Measurements from ENCODE around the gene ARHGAP25.
"Not testable (repeated sequence)": the region's sequence is repeated elsewhere in the genome, so short reads cannot be mapped to it uniquely, and the experiment has no call there.

ARHGAP25 gene

GRCh38 chr2:68791914-68792313 is 57.3 kb downstream of the ARHGAP25 start:
- TF ChIP-seq GATA1 (IDR thresholded peaks at IDR 0.05; ENCODE audit: low read depth, low read length) (no peak), POLR2A (IDR thresholded peaks at IDR 0.05; ENCODE audit: low read length) (no peak)
- no peak for DNase-seq

DNA sequence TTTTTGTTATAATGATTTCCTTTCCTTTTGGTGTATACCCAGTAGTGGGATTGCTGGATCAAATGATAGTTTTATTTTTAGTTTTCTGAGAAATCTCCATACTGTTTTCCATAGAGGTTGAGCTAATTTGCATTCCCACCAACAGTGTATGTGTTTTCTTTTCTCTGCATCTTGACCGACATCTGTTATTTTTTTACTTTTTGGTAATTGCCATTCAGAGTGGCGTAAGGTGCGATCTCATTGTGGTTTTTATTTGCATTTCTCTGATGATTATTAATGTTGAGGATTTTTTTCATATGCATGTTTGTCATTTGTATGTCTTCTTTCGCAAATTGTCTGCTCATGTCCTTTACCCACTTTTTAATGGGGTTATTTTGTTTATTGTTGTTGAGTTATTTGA is 58.1 kb downstream of the ARHGAP25 start:
- TF ChIP-seq GATA1 (IDR thresholded peaks at IDR 0.05; ENCODE audit: low read depth, low read length) (no peak), POLR2A (IDR thresholded peaks at IDR 0.05; ENCODE audit: low read length) (no peak)
- DNase-seq: no peak

GRCh38 chr2:68796295-68796905 is 61.8 kb downstream of the ARHGAP25 start:
- TF ChIP-seq POLR2A (IDR thresholded peaks at IDR 0.05; ENCODE audit: low read length): no peak
- TF ChIP-seq GATA1 (IDR thresholded peaks at IDR 0.05; ENCODE audit: low read depth, low read length): no peak
- no peak for DNase-seq

- DNase-seq: no peak
- TF ChIP-seq GATA1 (IDR thresholded peaks at IDR 0.05; ENCODE audit: low read depth, low read length) (no peak), POLR2A (IDR thresholded peaks at IDR 0.05; ENCODE audit: low read length) (no peak)
Observed at GRCh38 chr2:68798569-68798968, 64.0 kb downstream of the ARHGAP25 start.

GRCh38 chr2:68799140-68800026 is 64.8 kb downstream of the ARHGAP25 start:
- TF ChIP-seq GATA1 (IDR thresholded peaks at IDR 0.05; ENCODE audit: low read depth, low read length) (no peak), POLR2A (IDR thresholded peaks at IDR 0.05; ENCODE audit: low read length) (no peak)
- DNase-seq: no peak

GRCh38 chr2:68800027-68800401 is 65.4 kb downstream of the ARHGAP25 start:
- no peak for DNase-seq
- TF ChIP-seq GATA1 (IDR thresholded peaks at IDR 0.05; ENCODE audit: low read depth, low read length) (no peak), POLR2A (IDR thresholded peaks at IDR 0.05; ENCODE audit: low read length) (no peak)

GRCh38 chr2:68800517-68800916 is 65.9 kb downstream of the ARHGAP25 start:
- TF ChIP-seq GATA1 (IDR thresholded peaks at IDR 0.05; ENCODE audit: low read depth, low read length) (no peak), POLR2A (IDR thresholded peaks at IDR 0.05; ENCODE audit: low read length) (no peak)
- DNase-seq: no peak

GRCh38 chr2:68802161-68802560 is 67.5 kb downstream of the ARHGAP25 start:
- not testable (repeated sequence) for DNase-seq

DNA sequence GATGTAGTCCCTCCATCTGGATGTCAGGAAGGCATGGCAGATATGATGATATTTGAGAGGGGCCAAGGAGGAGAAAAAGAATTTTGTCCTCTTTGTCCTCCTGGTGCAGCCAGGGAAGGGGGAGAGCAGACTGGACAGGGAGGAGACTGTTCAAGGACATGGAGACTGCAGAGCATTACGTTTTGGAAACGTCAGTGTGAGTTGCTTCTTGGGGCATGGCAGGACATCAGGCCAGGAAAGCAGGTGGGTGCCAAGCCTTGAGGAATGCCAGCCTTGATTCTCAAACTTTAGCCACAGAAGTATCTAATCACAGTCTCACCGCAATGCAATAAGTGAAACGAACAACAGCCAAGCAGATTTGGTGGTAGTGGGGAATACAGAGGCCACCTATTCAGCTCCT is 70.4 kb downstream of the ARHGAP25 start:
- no peak for DNase-seq

DNA sequence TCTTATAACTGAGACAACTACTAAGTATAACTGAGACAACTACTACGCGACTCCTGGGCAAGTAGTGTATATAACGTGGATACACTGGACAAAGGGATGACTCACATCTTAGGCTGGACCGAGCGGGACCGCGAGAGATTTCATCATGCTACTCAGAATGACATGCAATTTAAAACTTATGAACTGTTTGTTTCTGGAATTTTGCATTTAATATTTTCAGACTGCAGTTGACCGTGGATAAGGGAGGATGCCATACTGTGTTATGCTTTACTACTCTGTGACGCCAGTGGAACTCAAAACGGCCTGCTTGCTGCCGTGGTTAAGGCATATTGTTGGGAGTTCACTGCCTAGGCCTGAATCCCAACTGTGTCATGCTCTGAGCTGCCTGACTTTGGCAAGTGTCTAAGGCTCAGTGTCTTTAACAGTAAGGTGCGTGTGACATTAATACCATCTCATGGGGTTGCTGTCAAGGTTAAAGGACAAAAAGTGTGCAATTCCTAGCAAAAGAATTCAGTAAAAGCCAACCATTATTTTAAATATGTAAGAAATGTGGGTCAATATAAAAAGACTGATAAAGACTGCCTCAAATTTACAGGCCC is 72.0 kb downstream of the ARHGAP25 start:
- TF ChIP-seq POLR2A (IDR thresholded peaks at IDR 0.05; ENCODE audit: low read length) (no peak), GATA1 (IDR thresholded peaks at IDR 0.05; ENCODE audit: low read depth, low read length) (no peak)
- no peak for DNase-seq

More for the DNA sequence above, 70.4 kb downstream of the ARHGAP25 start:
- TF ChIP-seq GATA1 (IDR thresholded peaks at IDR 0.05; ENCODE audit: low read depth, low read length) (no peak), POLR2A (IDR thresholded peaks at IDR 0.05; ENCODE audit: low read length) (no peak)

DNA sequence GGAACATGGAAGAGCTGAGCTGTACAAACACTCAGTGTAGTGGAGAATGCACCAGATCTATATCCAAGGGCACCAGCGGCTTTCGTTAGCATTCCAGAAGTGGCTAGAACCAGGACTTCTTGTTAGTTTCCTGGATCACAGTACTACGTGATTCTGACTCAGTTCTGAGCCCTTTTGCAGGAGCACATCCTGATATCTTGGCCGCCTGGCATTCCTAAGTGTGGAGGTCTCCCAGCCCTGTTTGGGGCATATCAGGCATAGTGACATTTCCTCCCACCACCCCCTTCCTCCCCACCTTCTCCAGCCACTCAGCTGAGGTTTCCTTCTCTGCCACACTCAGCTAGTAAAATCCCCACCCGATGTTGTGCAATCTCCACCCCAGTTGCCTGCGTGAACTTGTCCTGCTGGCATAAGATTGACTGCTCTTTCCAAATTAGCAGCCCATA is 73.2 kb downstream of the ARHGAP25 start:
- TF ChIP-seq GATA1 (IDR thresholded peaks at IDR 0.05; ENCODE audit: low read depth, low read length): no peak
- TF ChIP-seq POLR2A (IDR thresholded peaks at IDR 0.05; ENCODE audit: low read length): no peak
- no peak for DNase-seq

DNA sequence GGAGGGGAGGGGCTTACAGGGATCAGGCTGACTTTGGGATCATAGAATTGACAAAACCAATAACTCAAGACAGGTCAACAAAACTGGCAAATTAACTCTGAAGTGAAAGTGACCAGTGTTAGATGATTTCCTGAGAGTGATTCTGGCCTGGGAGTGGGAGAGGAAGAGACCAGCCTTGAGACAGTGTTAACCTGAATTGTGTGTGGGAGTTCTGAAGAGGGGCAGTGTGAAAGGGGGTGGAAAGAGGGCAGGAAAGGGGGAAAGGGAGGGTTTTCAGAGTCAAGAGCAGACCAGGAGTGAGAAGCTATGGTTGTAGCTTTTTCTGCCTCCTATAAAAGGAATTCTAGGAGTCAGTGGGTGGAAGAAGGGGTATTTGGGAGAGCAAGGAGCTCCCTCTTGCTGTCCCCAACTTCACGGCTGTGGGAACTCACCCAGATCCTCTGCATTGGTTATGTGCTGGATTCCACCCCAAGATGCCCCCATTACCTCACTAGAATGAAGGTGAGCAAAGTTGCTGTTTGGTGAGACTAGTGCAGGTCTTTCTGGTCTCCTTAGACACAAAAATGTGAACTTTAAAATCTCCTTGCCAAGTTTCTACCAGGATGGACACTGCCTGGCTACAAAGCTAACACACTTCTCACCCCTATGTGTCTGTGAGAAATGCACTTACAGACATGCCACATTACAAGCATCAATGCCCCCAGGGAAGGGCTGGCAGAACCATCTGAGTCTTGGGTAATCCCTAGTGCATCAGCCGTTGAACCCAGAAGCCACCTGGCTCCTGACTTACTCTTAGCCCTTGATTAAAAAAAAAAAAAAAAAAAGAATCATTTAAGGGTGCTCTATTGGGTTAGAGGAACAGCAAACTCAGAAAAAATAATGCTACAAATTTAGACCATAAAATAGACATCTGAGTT is 75.0 kb downstream of the ARHGAP25 start:
- DNase-seq: no peak
- TF ChIP-seq GATA1 (IDR thresholded peaks at IDR 0.05; ENCODE audit: low read depth, low read length) (no peak), POLR2A (IDR thresholded peaks at IDR 0.05; ENCODE audit: low read length) (no peak)

DNA sequence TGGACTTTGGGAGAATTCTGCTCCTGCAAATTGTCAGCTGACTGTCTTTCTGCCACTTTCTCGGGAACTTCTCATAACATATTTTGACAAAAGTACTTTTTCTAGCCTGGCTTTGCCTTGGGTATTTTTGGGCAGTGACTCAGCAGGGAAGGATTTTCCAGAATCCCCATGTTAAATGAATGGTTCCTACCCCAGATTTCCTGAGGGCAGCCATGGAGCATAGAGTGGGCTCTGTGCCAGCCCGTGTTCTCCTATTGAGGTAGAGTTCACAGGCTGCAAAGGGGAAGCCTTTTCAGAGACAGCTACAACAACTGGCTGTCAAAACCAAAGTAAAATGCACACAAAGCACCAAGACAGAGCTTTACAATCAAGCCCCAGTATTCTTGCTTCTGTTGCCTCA is 76.8 kb downstream of the ARHGAP25 start:
- TF ChIP-seq POLR2A (IDR thresholded peaks at IDR 0.05; ENCODE audit: low read length) (no peak), GATA1 (IDR thresholded peaks at IDR 0.05; ENCODE audit: low read depth, low read length) (no peak)
- no peak for DNase-seq

DNA sequence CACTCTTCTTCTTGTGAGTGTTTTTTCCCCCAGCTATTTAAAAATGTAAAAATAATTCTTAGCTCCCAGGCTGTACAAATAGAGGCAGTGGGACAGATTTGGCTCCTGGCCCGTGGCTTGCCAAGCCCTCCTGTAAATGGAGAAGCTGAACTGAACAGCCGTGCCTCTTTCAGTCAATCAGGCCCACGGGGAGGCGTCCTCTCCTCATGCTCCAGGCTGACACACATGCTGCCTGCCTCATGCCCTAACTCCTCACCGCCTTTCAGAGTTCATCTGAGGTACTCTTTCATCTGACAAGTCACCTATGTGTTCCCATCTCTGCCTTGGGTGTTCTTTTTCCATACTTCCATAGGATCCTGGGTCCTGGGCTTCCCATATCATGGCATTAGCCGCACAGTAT is 77.6 kb downstream of the ARHGAP25 start:
- DNase-seq: no peak
- no peak for TF ChIP-seq GATA1 (IDR thresholded peaks at IDR 0.05; ENCODE audit: low read depth, low read length)
- no peak for TF ChIP-seq POLR2A (IDR thresholded peaks at IDR 0.05; ENCODE audit: low read length)

All from erythroblast (primary cell).